Suprapubic skin (tissue), 2 donors: ENCODE measurements around the gene MSX1.

Experiments used
- EP300 ChIP-seq: sonication (generic); formaldehyde crosslinking; IDR thresholded peaks from one replicate; pipeline ENCODE4 v1.6.1; 2017; ENCODE audit warnings: antibody characterized with exemption
- POLR2A ChIP-seq, 2 donors: fragments of 450-650 bp; IDR thresholded peaks; one replicate each; pipeline ENCODE4 v1.6.1; 2017; ENCODE audit warnings: antibody characterized with exemption in 2 of 2, mild to moderate bottlenecking in 2 of 2, moderate library complexity in 2 of 2

GRCh38 chr4:4848540-4848939, 10.9 kb upstream of the MSX1 start:
- no peak for TF ChIP-seq POLR2A (IDR thresholded peaks at IDR 0.05)
- TF ChIP-seq EP300 = no peak
